ENCODE results near the gene CR1.
"Not testable (repeated sequence)": the region's sequence is repeated elsewhere in the genome, so short reads cannot be mapped to it uniquely, and the experiment has no call there.

Gene CR1

GRCh38 chr1:207495801-207496792 lies at the start of gene CR1:
Gene CR1, plus strand, starts transcription at chr1:207496157. Its CDS starts 111 bp downstream, at chr1:207496268.
- peak; percentile 6 for DNase-seq (ENCODE audit: low read depth)

- no peak for DNase-seq (ENCODE audit: low read depth)
Measured at GRCh38 chr1:207453710-207454045, 42.3 kb upstream of the CR1 start.

DNA sequence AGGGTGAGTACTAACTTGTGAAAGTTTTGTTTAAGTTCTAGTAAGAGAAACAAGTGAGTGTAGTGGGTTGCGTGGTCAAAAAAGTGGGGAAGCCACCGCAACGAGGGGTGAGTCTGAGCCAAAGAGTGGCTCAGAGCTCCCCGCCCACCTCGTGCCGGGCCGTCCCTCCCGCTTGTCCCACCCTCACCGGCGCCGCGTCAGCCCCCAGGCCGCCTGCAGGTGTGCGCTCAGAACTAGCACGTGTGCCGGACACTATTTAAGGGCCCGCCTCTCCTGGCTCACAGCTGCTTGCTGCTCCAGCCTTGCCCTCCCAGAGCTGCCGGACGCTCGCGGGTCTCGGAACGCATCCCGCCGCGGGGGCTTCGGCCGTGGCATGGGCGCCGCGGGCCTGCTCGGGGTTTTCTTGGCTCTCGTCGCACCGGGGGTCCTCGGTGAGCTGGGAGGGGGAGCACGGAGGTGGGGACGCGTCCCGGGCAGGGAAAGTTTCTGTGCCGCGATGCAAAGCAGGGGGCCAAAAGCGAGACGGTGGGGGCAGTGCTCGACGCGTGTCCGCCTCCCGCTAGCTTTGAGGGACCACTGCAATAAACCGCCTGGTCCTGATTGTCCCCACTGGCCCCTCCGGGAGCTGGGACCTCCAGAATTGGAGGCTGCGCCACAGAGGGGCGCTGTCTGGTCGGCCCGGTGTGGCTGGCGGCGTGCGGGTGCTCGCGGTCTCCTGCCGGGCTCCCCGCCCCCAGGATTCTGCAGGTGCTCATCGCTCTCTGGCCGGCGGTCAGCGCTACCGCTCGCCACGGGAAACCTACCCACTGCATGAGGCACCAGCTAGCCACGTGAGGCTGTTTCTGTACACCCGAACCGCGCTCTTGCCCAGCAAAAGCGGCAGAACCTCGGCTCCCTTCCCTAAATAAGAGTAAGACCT lies 41.7 kb upstream of the CR1 start, which contains the start of gene CR2:
Gene CR2, plus strand, starts transcription at position 283 of the 919 bp plus-strand sequence. Its CDS starts 91 bp downstream, at position 374.
- DNase-seq (ENCODE audit: low read depth) = peak; percentile 39

DNA sequence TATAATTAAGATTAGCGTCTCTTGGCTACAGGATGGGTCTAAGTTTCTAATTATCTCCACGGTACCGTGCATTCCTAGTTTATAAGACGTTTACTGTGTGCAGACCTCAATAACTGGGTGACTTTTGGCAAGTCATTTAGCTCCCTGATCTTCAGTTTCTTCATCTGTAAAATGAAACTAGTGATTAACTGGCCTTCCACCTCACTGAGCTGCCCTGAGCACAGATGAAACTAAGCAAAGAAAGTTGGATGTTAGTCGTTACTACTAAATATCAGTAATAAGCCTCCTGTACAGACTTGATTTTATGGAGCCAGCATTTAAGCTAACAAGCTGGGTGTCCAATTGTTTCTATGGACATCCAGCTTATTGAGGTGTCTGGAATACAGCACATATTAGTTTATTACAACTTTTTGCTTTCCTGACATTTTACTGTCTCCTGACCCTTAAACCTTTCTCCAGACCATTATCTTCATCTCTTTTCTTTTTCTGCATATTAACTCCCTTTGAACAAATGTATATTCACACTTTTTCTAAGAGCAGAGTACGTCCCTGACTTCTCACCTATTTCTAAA lies 40.7 kb upstream of the CR1 start:
- DNase-seq (ENCODE audit: low read depth) = no peak

GRCh38 chr1:207458414-207458813 lies 37.5 kb upstream of the CR1 start:
- DNase-seq (ENCODE audit: low read depth) = no peak

DNA sequence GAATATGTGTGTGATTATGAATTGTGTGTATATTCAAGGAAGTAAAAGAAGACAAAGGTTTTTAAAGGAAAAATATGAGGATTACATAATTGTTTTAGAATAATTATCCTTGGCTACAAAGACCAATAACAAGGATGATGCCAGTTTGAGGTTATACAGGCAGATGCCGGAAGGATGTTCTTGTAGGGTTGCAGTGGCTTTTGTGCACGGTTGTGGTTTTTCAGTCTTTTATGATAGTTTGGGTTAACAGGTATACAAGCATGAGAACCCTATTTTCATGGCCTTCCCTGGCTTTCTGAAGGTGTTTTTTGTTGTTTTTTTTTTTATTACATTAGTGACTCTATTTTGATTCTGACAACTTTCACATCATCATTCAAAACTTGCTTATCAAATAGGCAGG lies 36.9 kb upstream of the CR1 start:
- no peak for DNase-seq (ENCODE audit: low read depth)

GRCh38 chr1:207461649-207462048 lies 34.3 kb upstream of the CR1 start:
- no peak for DNase-seq (ENCODE audit: low read depth)

DNA sequence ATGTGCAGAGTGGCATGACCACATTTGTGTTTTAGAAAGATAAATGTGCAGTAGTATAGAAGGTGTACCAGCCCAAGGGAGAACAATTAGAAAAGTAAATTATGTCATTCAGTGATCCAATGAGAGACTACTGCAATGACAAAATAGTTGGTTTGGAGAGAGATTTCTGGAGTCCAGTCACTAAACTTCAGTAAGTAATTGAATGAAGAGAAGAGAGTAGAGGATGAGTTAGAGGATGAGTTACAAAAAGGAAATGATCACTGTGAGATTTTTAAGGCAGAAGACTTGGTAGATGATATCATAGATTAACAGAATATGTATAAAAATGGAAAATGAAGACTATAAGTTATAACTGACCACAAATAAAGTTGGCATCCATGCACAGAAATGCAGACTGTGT lies 33.4 kb upstream of the CR1 start:
- DNase-seq (ENCODE audit: low read depth) = no peak

GRCh38 chr1:207463021-207463420 lies 32.9 kb upstream of the CR1 start:
- DNase-seq (ENCODE audit: low read depth) = no peak

- no peak for DNase-seq (ENCODE audit: low read depth)
Measured at GRCh38 chr1:207463571-207463970, 32.4 kb upstream of the CR1 start.

DNA sequence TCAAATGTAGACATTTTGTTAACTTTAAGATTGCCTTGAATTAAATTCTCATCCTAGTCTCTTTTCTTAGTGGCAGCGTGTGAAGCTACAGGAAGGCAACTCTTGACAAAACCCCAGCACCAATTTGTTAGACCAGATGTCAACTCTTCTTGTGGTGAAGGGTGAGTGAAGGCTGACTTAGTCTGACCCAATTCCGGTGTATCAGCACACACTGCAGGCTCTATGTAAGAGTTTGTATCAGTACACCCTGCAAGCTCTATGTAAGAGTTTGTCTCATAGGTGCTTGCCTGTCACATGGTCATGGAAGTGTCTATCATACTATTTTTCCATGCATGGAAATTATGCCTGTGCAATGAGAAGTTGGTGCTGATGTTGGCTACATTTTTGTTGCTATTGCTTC lies 25.0 kb upstream of the CR1 start:
- DNase-seq (ENCODE audit: low read depth) = no peak

- DNase-seq (ENCODE audit: low read depth) = no peak
Measured at GRCh38 chr1:207474210-207474609, 21.7 kb upstream of the CR1 start.

DNA sequence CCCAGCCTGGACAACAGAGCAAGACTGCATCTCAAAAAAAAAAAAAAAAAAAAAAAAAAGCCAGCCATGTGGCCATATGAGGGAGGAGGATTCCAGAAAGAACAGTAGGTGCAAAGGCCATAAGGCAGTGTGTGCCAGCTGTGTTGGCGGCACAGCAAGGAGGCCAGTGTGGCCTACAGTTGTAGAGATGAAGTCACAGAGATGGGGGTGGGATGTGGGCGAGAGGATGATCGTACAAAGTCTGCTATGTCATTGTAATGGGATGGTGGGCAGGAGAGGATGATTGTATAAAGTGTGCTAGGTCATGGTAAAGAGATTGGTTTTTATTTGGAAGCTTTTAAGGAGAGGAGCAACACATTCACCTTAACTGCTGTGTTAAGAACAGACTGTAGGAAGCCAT lies 9.8 kb upstream of the CR1 start:
- DNase-seq (ENCODE audit: low read depth) = no peak

DNA sequence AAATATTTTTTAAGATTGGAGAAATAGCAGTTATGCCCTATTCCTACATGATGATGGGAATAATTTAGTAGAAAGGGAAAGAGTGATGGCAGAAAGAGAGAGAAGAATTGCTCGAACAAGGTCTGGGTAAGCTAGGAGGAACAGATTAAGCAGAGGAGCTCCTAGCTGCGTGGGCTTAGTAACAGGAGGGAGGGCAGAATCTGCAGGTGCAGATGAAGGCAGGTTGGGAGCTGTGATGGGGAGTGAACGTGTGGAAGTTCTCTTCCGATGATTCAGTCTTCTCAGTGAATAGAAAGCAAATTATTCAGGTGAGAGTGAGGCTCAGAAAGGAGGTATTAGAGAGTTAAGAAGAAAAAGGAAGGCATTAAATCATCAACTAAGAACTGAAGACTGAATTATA lies 8.3 kb upstream of the CR1 start:
- no peak for DNase-seq (ENCODE audit: low read depth)

DNA sequence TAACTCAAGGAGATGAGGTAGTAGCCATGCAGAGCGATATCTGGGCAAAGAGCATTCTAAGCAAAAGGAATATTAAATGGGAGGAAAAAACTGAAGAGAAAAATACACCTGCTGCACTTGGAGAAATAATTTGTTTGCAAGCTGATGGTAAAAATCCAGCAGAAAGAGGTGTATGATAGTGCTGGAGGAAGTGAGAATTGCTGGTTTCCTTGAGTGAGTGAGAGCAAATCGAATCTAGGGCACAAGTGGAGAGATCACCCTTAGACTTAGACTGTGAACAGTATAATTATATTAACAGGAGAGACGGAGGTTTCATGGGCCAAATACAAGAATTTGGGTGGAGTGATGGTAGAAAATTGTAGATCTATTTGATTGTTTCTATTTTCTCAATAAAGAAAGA lies 2.7 kb upstream of the CR1 start:
- no peak for DNase-seq (ENCODE audit: low read depth)

- DNase-seq (ENCODE audit: low read depth) = no peak
Measured at GRCh38 chr1:207494171-207494570, 1.8 kb upstream of the CR1 start.

DNA sequence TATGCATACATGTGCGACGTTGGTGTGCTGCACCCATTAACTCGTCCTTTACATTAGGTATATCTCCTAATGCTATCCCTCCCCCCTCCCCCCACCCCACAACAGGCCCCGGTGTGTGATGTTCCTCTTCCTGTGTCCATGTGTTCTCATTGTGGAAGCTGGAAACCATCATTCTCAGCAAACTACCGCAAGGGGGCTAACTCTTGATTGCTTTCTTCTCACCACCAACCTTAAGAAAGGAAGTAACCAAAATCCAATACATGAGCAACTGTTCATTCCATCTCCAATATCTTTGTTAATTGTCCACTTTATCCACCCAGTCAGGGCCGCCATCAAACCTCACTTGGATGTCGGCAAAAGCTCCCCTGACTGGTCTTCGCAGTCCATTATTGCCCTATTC lies 676 bp upstream of the CR1 start:
- DNase-seq (ENCODE audit: low read depth) = not testable (repeated sequence)

- DNase-seq (ENCODE audit: low read depth) = no peak
Measured at GRCh38 chr1:207497941-207498340, 2.0 kb downstream of the CR1 start.

DNA sequence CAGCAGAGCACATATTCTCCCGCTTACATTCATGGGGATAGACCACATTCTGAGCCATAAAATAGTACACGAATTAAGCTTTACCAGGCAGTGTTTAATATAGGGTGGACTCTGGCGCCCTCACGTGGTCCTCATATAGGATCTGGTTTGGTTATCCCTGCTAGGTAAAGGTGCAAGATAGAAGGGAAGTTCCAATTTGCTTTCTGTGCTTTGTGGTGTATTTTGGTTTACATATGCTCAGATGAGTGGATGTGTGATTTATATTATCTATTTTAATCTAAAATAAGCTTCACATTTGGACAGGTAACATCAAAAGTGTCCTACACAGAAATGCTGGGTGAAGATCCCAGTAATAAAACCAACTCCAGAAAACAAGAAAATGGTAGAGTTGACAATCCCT lies 3.6 kb downstream of the CR1 start:
- peak; percentile 38 for DNase-seq (ENCODE audit: low read depth)

DNA sequence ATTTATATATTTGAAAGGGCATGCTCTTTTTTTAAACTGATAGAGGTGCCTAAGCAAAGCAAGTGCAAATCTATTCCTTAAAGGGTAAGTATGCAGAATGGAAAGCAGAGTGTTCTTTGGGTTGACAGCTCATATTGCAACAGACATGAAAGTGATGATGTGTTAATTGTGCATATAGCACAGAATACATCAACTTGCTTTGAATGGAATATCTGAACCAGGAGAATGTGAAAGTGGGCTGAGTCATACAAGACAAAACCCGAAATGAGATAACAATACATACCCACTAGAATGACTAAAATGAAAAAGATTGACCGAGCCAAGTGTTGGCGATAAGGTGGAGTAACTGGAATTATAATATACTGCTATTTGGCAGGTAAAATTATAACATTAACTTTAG lies 4.3 kb downstream of the CR1 start:
- no peak for DNase-seq (ENCODE audit: low read depth)

DNA sequence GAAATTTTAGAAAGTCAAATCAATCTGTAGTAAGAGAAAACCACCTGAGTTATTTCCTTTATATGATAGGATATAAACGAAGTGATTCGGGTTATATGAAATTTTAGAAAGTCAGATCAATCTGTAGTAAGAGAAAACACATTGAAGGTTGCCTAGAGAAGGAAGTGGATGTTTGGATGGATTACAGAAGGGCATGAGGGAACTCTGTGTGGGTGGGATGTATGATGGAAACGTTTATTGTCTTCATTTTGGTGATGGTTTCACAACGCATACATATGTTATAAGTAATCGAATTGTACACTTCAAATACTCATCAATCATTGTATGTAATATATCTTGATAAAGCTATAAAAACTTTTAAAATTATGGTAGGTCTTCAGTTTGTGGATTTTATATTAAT lies 5.1 kb downstream of the CR1 start:
- no peak for DNase-seq (ENCODE audit: low read depth)

- no peak for DNase-seq (ENCODE audit: low read depth)
Measured at GRCh38 chr1:207502726-207503125, 6.8 kb downstream of the CR1 start.
